Stimulated activated CD8-positive, alpha-beta memory T cell treated with anti-CD3 and anti-CD28 coated beads, Interleukin-15, amount 100 ng/mL, for 24 hours (primary cell): Measurements from ENCODE around the gene RBMS1.
"Not testable (repeated sequence)": the region's sequence is repeated elsewhere in the genome, so short reads cannot be mapped to it uniquely, and the experiment has no call there.

Experiments used
- DNase-seq: peaks from one replicate; pipeline ENCODE4 v3.0.0-alpha.2; 2020; ENCODE audit warnings: low read depth

The RBMS1 gene

DNA sequence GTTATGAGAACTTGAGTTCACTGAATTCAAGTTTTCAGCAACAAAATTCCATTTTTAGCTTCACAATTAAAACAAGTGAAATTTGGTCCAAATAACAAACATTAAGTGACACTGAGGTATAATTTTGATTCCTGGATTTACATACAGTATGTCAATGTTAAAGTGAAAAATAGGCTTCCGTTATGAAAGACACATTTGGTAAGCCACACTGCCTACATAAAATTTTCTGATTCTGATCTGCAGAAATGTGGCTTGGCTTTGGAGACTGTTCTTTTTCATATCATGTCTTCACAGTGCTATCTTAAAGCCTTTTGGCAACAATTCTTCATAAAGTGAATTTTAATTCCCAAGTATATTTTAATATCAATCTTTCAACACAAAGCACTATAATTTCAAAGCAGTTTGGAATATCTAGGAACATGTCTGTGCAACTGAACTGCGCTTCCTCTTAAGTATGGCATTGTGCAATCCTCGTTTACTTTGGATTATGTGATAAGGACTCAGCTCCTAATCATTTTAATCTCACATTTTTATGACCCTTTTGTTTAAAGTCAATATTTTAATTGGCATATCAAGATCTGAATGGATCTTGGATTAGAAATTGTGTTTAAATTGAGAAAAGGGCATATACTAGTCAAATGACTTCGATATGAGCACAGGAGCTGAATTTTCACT is 60.0 kb downstream of the RBMS1 start:
- DNase-seq = no peak

DNA sequence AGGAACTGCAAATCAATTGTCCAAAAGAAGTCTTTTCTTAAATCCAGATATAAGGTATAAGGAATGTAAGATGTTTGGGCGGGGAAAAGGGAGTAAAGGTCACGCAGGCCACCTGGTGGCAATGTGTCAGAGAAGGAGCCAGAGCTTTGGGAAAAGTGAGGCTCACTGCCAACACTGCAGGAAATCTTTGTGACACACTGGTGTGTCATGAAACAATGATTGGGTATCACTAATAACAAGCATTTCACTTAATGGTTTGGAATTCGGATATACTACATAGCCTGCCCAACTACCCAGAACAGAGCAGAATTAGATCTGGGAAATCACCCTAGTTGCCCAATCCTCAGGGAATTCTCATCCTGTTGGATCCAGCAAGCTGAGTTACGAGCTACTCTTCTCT is 61.0 kb downstream of the RBMS1 start:
- DNase-seq = no peak

DNA sequence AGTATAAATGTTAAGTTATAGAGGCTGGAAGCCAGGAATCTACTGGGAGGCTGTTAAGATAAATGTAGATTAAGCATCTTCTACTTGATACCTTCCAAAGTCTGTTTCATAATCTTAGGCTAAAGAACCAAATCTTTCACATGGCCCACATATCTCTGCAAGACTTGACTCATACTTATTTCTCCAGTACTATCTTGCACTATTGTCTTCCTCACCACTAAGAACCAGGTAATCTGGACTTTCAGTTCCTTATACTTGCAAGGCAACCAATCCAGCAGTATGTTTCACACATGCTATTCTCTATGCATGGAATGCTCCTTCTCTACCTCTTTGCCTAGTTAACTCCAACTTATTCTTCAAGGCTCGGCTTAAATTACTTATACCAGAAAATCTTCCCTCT is 62.2 kb downstream of the RBMS1 start:
- no peak for DNase-seq

DNA sequence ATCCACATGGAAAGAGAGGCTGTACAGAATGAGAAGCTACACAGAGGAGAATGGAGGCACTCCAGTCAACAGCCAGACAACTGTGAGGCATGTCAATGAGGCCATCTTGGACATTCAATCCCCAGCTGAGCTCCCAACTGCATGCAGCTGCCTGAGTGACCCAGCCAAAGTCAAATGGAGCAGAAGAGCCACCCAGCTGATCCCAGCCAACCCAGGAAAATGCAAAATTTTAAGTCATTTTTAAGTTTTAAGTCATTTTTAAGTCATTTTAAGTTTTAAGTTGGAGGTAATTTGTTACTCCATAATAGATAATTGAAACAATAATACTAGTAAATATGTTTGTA is 63.6 kb downstream of the RBMS1 start:
- no peak for DNase-seq

DNA sequence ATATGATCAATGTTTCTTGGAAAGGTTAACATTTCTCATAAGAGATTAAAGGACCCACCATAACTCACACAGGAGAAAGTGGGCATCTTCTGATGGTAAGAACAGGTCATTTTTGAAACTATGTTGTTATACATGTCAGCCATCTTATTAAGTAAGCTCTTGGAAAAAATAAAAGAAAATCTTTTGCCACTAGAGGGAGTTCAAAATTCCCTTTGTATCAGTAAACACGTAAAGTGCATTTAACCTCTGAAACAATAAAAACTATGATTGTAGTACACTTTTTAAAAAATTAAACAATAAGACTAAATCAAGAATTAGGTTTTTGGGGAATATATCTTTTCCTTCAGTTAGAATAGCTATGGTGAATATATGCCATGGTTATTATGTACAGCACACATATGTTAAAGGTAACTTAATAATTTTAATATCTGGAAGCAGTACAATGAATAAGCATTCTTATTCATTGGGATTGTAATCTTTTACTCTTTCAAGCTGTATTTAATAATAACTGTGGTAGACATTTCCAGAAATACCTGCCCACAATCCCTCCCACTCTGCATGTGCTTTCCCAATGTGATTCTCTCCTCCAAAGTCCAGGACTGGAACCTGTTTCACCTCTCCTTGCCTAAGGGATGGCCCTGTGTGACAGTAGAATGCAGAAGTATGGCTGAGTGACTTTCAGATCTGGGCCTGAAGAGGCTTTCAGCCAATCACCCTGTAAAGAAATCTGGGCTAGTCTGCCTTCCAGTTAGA is 64.2 kb downstream of the RBMS1 start:
- DNase-seq = no peak

DNA sequence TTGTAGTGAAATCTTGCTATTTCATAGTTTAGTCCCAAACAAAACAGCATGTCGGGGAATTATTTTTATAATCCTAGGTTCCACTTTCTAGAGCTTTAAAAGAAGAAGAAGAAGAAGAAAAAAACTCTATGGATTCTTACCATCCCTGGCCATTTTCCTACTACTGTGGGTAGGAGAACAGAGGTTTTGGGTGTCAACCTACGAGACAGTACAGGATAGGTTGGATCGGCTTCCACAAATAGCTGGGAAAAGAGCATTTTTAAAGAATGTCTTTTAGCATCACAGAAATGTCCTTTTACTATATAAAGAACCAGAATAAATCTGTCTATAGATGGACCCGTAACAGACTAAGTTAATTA is 65.2 kb downstream of the RBMS1 start:
- no peak for DNase-seq

DNA sequence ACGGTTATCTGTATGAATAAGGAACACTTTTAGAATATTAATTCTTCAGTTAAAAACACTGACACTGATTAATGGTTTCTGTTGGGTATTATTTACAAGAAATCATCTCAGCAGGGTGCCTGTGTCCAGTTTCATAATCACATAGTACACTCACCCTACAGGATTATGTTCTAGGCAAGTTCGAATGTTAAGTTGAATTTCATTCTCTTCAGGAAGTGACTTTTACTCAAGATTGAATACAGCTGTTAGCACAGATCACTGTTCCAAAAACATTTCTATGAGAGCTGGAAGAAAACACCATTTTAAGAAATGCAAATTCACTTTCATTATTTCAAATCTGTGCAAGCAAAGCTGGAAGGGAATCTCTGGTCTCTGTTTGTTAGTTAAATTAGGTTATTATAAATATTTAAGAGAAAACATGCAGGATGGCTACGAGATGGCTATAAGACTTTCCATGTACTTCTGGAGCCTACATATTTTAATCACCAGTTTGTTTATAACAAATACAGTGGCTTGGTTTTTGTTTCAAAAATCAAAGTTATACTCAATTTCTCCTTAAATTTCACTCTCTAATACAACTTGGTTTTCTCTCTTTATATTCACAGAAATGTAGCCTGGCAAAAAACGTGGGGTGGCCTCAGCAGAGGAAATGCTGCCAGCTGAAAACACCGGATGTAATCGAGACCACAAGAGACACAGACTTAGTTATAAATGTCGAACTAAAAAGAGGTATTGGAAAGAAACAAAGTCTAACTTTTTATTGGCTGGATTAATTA is 65.8 kb downstream of the RBMS1 start:
- no peak for DNase-seq

DNA sequence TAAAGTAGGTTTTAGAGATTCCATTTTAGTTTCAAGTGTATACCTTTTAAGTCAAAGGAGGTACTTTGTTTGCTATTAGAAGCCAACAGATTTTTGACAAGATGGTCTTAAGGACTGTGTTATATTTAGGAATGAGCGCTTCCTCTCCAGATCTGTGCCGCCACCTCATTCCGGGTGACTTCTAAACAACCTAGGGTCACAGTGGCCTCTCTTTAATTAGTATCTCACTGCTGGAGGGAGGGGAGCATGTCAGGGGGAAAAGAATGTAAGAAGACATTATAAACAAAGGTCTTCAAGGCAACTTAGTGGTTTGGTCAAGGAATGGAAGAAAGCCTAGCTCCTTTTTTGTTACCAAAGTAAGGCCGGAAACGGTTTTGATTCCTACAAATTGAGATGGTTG is 67.0 kb downstream of the RBMS1 start:
- no peak for DNase-seq

DNA sequence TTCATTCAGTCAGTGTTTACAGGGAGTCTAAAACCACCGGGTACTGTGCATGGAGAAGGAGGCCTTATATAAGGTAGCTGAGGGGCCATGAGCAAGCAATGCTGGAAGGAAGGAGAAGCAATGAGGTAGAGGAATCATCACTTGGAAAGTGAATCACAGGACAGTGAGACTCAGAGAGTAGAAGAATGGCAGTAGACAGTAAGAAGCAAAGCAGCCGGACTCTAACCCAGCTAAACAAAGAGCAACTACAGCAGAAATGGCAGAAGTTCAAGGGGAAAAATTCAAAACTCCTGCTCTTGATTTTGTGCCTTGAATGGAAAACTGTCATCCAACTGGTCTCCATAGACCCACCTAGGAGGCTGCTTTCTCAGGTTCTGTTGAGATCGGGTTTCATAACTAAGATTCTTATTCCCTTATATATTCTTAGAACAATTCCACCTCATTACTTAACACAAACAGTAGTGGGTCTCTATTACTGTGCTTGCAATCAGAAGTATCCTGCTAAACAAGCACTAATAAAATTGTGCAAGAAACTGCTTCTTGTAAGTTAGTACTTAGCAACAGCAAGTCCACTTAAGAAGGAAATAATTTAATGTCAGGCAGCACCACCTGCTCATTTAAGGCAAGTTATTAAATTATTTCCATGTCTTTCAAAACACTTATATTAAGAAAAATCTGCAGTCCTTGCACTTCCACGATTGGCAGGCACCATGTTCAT is 68.0 kb downstream of the RBMS1 start:
- no peak for DNase-seq

DNA sequence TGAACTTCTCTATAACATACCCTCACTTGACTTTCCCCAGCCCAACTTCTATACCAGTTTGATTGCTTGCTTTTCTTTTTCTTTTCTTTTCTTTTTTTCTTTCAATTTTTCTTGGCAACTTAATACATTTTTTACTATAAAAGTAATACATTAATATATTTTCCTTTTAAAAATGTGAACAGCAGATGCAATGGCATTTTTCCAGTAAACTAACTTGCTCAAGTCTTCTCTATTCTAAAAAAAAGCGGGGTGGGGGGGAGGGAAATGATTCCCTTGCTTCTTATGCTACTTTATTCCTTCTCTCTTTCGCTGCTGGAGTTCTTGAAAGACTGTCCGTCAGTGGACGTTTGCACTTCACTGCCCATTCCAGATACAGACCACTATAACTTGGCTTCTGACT is 70.5 kb downstream of the RBMS1 start:
- DNase-seq = no peak

DNA sequence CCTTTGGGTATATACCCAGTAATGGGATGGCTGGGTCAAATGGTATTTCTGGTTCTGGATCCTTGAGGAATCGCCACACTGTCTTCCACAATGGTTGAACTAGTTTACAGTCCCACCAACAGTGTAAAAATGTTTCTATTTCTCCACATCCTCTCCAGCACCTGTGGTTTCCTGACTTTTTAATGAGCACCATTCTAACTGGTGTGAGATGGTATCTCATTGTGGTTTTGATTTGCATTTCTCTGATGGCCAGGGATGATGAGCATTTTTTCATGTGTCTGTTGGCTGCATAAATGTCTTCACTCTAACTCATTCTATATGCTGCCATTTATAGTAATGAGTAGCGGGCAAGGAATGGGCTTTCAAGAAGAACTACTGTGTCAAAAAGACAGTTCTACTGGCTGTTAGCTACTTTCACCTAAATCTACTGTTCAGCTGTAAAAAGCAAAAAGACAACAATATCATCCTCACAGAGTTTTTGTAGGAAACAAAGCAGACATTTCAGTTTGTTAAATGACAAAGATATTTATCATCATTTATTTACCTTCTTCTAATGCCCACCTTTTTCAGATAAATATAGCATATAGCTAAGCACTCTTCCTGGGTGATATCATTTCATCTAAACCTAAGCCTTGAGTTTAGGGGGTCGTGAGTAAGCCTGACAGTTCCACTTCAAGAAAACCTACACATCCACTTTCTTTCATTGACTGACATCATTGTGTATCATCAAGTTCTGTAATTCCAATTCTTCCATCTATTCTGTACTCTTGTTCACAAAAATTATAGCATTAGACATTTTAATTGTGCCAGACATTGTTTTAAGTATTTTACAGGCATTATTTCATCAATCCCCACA is 71.7 kb downstream of the RBMS1 start:
- not testable (repeated sequence) for DNase-seq

DNA sequence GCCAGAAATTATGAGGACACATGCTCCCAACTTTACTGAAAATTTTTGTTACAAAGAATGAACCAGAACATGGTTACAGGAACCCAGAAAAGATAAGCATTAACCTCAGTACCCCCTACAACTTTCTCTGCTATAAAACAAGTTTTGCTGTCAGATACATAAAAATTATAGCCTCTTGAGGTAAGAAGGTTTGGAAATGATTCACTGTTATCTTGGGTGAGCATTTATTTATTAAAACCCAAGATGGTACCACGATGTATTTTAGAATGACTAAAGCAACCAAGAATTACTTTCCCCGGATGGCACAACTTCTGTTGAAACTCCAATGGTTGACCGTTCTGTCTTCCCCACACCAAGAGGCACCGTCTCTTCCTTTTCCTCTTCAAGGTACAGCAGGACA is 72.9 kb downstream of the RBMS1 start:
- no peak for DNase-seq

DNA sequence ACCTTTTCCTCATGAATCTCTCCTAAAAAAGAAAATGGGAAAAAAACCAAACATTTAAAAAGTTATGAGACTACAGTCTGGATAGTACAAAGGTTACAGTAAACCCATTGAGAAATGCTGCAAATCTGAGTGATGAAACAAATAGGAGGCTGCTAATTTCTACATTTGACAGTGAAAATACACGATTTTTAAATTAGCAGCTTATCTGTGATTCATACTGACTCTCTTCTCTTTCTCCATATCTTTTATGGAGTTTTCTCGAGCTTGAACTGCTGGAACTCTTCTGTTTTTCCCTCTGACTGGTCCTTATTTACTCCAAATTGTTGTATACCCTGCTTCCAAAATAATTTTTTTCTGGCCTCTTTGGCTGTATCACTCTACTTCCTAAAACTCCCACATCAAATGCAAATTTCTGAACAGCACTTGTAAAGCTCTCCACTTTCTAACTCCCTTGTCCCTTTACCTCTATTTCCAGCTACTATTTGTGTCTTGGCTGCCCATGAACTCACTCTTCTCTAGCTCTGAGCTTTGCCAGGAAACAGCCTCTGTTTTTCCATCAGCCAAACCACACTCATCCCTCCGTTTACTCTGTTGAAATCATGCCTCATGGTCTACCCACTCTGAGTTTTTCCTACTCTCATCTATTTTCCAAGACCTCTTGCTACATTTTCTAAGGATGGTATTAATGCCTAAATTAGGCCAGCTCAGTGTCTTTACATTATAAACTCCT is 73.7 kb downstream of the RBMS1 start:
- no peak for DNase-seq

DNA sequence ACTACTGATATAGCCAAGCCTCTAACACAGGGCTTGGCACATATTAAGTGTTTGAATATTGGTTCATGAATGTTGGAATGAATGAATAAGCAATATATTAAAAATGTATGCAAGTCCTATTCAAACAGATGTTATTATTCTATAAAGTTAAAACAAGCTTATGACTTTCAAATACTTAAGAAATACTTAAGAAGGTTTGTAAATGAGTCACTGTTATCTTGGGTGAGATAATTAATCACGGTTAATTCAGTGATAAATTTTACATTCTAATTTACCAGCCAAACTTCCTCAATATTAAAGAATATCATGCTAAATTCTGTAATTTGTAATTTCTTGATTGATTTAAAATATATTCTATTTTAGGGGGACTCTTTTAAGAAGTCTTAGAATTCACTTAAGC is 74.8 kb downstream of the RBMS1 start:
- no peak for DNase-seq

DNA sequence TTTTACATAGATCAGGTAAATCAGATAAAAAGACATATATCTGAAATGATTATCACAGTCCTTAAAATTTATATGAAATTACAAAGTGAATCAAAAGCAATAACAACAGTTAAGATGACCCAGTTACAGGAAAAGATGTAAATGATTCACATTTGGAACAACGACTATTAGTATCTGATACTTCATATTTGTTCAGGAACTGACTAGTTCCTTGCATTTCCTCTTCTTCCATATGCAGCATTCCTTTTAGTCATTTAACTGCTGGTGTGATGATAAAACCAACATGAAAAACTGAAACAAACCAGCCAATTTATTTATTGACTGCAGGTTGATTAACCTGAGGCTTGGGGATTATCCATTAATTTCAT is 75.2 kb downstream of the RBMS1 start:
- DNase-seq = no peak

DNA sequence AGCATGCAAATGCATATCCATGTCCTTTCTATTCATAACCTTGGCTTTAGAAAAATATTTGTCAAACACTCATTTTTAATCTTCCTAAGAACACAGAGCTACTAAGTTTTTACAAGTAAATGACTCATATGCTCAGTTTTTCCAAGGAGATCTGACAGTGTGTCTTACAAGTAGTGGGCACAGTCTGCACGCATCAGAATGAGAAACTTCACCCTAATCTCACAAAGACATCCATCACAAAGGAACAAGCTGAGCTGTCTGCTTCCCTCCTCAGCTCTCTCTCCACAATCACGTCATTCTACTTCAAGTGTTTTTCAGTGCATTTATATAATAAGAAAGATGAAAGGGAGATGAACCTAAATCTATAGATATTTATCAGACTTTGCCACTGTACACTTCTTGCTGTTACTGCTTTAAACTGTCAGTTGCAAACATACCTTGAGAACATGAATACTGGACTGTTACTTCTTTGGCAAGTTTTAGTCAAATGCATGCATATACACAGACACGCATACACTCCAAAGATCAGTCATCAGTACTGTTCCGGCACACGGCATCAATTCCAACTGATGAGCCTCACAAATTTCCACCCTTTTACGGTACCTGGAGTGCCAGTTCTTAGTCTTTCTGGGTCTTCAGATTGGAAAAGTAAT is 75.7 kb downstream of the RBMS1 start:
- DNase-seq = no peak

DNA sequence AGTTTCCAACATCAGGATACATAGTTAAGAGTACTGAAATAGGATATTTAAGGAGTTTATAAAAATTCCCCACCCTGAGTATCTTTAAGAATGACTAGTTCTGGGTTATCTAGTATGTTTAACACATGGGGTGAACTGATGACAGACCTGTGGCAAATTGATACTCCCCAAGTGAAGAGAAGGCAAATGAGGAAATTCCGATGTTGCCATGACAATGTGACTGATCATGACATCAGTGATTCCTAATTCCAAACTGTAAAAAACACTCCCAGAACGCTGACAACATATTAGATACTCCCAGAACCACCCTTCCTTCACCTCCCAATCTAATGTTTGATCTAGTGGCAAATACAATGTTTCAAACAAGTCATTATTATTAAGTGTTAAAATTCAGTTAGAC is 77.6 kb downstream of the RBMS1 start:
- no peak for DNase-seq

DNA sequence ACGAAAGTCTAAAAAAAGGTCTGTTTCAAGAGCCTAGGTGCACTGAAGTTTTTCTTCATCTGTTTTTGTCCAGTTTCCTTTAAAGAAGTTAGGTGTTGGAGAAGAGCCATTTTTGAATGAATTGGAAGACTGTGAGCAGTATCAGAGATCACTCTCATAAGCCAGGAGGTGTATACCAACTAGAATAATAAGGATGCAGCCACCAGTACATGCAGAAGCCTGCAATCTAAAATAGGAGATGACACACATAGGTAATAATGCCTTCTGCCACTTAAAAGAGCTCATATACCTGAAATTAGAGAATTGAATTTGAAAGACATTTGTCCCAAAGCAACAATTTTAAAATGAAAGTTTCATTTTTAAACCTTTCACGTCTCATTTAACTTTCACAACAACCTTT is 81.7 kb downstream of the RBMS1 start:
- no peak for DNase-seq

DNA sequence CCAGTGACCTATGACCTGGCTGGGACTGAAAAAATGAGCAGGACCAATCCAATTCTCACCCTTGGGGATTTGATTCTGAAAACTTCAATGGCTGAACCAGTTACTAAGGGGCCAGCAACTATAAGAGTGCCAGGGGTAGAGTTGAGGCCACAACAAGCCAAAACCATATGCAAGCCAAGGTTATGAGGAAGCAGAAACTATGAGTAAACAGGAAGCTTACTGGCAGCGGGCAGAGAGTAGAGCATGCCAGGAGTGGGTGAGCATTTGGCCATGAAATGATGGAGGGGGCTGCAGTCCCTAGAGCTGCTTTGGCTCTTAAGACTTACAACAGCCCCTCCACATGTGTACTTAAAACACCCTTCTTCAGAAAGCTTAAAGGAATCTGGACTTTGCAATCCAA is 82.4 kb downstream of the RBMS1 start:
- DNase-seq = no peak

DNA sequence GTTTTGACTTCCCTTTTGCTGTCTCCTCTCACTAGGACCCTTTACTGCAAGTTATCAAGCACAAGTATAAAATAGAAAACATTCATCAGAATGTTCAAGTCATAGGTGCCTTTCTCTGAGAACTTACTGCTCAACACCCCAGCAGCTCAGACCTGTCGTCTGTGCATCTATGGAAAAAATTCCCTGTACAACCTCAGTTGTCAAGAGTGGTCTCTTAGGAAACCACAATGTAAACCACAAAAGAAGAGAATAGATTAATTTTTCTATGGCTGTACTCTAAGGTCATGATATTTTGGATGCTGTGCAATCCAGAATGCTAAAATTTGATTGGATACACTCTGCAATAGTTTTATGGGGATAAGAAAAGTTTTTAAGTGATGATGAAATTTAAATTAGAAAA is 84.1 kb downstream of the RBMS1 start:
- DNase-seq = no peak

DNA sequence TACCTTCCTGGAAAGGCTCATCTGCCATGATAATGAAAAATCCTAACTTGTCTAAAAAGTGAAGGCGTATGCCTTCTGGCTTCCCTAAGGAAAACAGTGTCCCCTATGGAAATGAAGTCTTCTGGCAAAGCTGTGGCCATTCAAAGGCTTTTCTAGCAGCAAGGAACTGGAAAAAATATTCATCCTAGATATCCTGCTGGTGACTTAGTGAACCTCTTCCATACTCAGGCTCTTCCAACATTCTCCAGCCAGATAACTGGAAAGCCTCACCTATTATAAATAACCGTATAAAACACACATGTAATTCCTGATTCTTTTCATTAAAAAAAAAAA is 84.7 kb downstream of the RBMS1 start:
- DNase-seq = no peak
